Loucy (cell line): ENCODE measurements around the gene OXLD1.

Source experiments
- H2AFZ ChIP-seq: fragments of 200-600 bp; sonication (generic); 2 replicates; pipeline ENCODE4 v1.6.0; 2016; ENCODE audit warnings: antibody characterized with exemption, mild to moderate bottlenecking, low read length, moderate library complexity
- H3F3A ChIP-seq: fragments of 200-600 bp; 2 replicates; pipeline ENCODE4 v1.6.0; 2016; ENCODE audit warnings: antibody characterized with exemption, low read depth, mild to moderate bottlenecking
- H3K27me3 ChIP-seq: fragments of 200-600 bp; sonication (generic); 2 replicates; pipeline ENCODE4 v1.6.1; 2014; ENCODE audit warnings: low read length, mild to moderate bottlenecking; ENCODE audit not compliant: insufficient read depth, poor library complexity, severe bottlenecking
- H3K36me3 ChIP-seq: fragments of 200-600 bp; sonication (generic); 2 replicates; pipeline ENCODE4 v1.6.1; 2016; ENCODE audit warnings: low read length; ENCODE audit not compliant: insufficient read depth
- H3K4me1 ChIP-seq: fragments of 200-600 bp; sonication (generic); 2 replicates; pipeline ENCODE4 v1.5.1; 2014; ENCODE audit warnings: low read length, mild to moderate bottlenecking; ENCODE audit not compliant: insufficient read depth, poor library complexity, severe bottlenecking
- H3K4me2 ChIP-seq: fragments of 200-600 bp; sonication (generic); 2 replicates; pipeline ENCODE4 v1.6.0; 2014; ENCODE audit warnings: antibody characterized with exemption, low read length, low read depth, mild to moderate bottlenecking; ENCODE audit not compliant: poor library complexity, severe bottlenecking
- H3K4me3 ChIP-seq: fragments of 200-600 bp; sonication (generic); 2 replicates; pipeline ENCODE4 v1.5.1; 2014; ENCODE audit warnings: low read length, mild to moderate bottlenecking, mixed read lengths; ENCODE audit not compliant: poor library complexity, severe bottlenecking
- H3K79me2 ChIP-seq: fragments of 200-600 bp; sonication (generic); 2 replicates; pipeline ENCODE4 v1.6.1; 2014; ENCODE audit warnings: low read length; ENCODE audit not compliant: insufficient read depth
- H3K9ac ChIP-seq: fragments of 200-600 bp; sonication (generic); 2 replicates; pipeline ENCODE4 v1.6.0; 2014; ENCODE audit warnings: mild to moderate bottlenecking, low read depth, low read length, moderate library complexity; ENCODE audit not compliant: poor library complexity, severe bottlenecking
- H3K9me2 ChIP-seq: fragments of 200-600 bp; sonication (generic); replicated peaks from 2 replicates; pipeline ENCODE4 v1.6.1; 2016; ENCODE audit warnings: low read depth, low read length, mixed read lengths
- H3K9me3 ChIP-seq: fragments of 200-600 bp; sonication (generic); 2 replicates; pipeline ENCODE4 v1.6.1; 2014; ENCODE audit warnings: mild to moderate bottlenecking, antibody characterized with exemption, low read length, low read depth; ENCODE audit not compliant: insufficient read depth
- H4K20me1 ChIP-seq: fragments of 200-600 bp; sonication (generic); 2 replicates; pipeline ENCODE4 v1.6.0; 2014; ENCODE audit warnings: antibody characterized with exemption, low read length, mild to moderate bottlenecking; ENCODE audit not compliant: insufficient read depth, poor library complexity, severe bottlenecking
- EZH2phosphoT487 ChIP-seq: fragments of 200-600 bp; IDR thresholded peaks from 2 replicates; pipeline ENCODE4 v1.6.1; 2018; ENCODE audit warnings: antibody characterized with exemption, mild to moderate bottlenecking, moderate library complexity, borderline replicate concordance
- TF ChIP-seq, protein P1 (sequence below): fragments of 200-600 bp; sonication (generic); conservative IDR thresholded peaks from 2 replicates; pipeline ENCODE4 v1.5.1; 2014; ENCODE audit warnings: mild to moderate bottlenecking, antibody characterized with exemption, low read length

The OXLD1 gene

DNA sequence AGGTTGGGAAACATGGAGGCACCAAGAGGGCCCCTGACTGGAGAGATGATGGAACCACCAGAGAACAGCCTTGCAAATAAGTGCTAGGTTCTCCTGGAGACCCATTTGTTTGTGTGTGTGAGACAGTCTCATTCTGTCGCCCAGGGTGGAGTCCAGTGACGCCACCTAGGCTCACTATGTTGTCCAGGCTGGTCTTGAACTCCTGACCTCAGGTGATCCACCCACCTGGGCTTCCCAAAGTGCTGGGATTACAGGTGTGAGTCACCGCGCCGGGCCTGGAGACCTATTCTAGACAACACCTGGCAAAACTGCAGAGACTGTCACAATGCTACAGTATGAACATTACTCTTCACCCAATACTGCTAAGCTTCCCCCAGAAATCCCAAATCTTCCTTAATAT, 31.0 kb downstream of the OXLD1 start:
- Histone ChIP-seq H3K9me3 (no peaks in the 10 kb centered on the region), H3F3A (no peaks in the 10 kb centered on the region), H3K9me2 (no peaks in the 10 kb centered on the region), H3K27me3 (no peaks in the 10 kb centered on the region), H3K79me2 (peaks cover 57% of the 10 kb centered on the region), H3K9ac (peak overlapping the region; percentile 99), H4K20me1 (peaks cover 26% of the 10 kb centered on the region), H2AFZ (no peak overlapping the region), H3K4me3 (peak overlapping the region; percentile 93), H3K4me1 (peaks cover 11% of the 10 kb centered on the region), H3K36me3 (no peaks in the 10 kb centered on the region), H3K4me2 (peak overlapping the region; percentile 76)
- TF ChIP-seq EZH2phosphoT487 = no peak
- TF ChIP-seq, protein P1, sequence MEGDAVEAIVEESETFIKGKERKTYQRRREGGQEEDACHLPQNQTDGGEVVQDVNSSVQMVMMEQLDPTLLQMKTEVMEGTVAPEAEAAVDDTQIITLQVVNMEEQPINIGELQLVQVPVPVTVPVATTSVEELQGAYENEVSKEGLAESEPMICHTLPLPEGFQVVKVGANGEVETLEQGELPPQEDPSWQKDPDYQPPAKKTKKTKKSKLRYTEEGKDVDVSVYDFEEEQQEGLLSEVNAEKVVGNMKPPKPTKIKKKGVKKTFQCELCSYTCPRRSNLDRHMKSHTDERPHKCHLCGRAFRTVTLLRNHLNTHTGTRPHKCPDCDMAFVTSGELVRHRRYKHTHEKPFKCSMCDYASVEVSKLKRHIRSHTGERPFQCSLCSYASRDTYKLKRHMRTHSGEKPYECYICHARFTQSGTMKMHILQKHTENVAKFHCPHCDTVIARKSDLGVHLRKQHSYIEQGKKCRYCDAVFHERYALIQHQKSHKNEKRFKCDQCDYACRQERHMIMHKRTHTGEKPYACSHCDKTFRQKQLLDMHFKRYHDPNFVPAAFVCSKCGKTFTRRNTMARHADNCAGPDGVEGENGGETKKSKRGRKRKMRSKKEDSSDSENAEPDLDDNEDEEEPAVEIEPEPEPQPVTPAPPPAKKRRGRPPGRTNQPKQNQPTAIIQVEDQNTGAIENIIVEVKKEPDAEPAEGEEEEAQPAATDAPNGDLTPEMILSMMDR = no peak

DNA sequence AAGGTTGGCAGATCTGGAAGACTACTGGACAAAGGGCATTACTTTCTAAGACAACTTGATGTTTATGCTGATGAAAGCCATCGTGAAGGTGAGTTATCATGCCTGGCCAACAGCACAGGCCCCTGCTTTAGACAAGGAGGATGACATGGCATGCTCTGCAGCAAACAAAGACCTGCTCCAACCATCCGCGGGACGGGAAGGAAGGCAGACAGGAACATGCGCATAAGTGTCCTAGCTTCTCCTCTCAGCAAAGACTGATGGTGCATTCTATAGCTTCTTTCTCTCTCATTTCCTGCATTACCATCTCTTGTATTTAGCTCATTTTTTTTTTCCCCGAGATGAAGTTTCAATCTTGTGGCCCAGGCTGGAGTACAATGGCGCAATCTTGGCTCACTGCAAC, 34.9 kb downstream of the OXLD1 start:
- Histone ChIP-seq H4K20me1 (peaks cover 24% of the 10 kb centered on the region), H3K4me2 (no peak overlapping the region), H3K79me2 (peaks cover 59% of the 10 kb centered on the region), H3K27me3 (no peaks in the 10 kb centered on the region), H3F3A (no peaks in the 10 kb centered on the region), H3K9ac (no peak overlapping the region), H3K9me2 (no peaks in the 10 kb centered on the region), H2AFZ (no peak overlapping the region), H3K9me3 (no peaks in the 10 kb centered on the region), H3K4me3 (no peak overlapping the region), H3K4me1 (peaks cover 11% of the 10 kb centered on the region), H3K36me3 (peaks cover 14% of the 10 kb centered on the region; the same call in 1 of the 2 replicates)
- no peak for TF ChIP-seq EZH2phosphoT487
- TF ChIP-seq, protein P1 = no peak

DNA sequence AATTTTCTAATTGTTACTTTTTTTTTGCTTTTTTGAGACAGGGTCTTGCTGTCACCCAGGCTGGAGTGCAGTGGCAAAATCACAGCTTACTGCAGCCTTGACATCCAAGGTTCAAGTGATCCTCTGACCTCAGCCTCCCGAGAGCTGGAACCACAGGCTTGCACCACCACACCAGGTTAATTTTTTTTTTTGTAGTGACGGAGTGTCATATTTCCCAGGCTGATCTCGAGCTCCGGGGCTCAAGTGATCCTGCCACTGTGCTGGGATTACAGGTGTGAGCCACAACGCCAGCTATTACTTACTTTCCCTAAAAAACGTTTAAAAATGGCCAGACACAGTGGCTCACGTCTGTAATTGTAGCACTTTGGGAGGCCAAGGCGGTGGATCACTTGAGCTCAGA, 36.1 kb downstream of the OXLD1 start:
- Histone ChIP-seq H3K27me3 (no peaks in the 10 kb centered on the region), H4K20me1 (peaks cover 12% of the 10 kb centered on the region), H3K9ac (no peak overlapping the region), H2AFZ (no peak overlapping the region), H3K4me2 (no peak overlapping the region), H3K9me2 (no peaks in the 10 kb centered on the region), H3K9me3 (no peaks in the 10 kb centered on the region), H3F3A (no peaks in the 10 kb centered on the region), H3K4me3 (no peak overlapping the region), H3K36me3 (peaks cover 25% of the 10 kb centered on the region; the same call in 1 of the 2 replicates), H3K79me2 (peaks cover 47% of the 10 kb centered on the region), H3K4me1 (peaks cover 6% of the 10 kb centered on the region)
- TF ChIP-seq, protein P1 = no peak
- no peak for TF ChIP-seq EZH2phosphoT487
